ENCODE results near the gene MAN2B1.
A peak's percentile ranks its signal among the peaks of the same experiment; 100 is the strongest.

The MAN2B1 gene

DNA sequence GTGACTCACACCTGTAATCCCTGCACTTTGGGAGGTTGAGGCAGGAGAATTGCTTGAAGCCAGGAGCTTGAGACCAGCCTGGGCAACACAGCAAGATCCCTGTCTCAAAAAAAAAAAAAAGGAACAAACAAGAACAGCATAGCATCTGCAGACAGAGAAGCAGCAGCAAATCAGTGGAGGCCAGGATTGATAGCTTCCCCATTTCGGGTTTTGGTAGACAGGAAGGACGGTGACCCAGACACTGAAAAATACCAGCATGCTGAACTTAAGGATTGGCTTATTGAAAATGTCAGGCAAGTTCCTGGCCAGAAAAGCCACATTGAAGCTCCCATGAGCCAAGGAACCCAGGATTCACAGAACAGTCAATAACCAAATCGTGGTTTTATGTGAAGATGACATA lies 58.9 kb downstream of the MAN2B1 start:
- TF ChIP-seq, protein P1, sequence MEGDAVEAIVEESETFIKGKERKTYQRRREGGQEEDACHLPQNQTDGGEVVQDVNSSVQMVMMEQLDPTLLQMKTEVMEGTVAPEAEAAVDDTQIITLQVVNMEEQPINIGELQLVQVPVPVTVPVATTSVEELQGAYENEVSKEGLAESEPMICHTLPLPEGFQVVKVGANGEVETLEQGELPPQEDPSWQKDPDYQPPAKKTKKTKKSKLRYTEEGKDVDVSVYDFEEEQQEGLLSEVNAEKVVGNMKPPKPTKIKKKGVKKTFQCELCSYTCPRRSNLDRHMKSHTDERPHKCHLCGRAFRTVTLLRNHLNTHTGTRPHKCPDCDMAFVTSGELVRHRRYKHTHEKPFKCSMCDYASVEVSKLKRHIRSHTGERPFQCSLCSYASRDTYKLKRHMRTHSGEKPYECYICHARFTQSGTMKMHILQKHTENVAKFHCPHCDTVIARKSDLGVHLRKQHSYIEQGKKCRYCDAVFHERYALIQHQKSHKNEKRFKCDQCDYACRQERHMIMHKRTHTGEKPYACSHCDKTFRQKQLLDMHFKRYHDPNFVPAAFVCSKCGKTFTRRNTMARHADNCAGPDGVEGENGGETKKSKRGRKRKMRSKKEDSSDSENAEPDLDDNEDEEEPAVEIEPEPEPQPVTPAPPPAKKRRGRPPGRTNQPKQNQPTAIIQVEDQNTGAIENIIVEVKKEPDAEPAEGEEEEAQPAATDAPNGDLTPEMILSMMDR (IDR thresholded peaks at IDR 0.05; ENCODE audit: borderline replicate concordance, control extremely low read depth, extremely low read depth, insufficient read depth, missing control alignments) = no peak
- in situ Hi-C loops (cut with MboI; ENCODE audit: low sequenced_read_pairs, unreplicated experiment) = no loop called here
- no peak for DNase-seq (ENCODE audit: low spot score)

DNA sequence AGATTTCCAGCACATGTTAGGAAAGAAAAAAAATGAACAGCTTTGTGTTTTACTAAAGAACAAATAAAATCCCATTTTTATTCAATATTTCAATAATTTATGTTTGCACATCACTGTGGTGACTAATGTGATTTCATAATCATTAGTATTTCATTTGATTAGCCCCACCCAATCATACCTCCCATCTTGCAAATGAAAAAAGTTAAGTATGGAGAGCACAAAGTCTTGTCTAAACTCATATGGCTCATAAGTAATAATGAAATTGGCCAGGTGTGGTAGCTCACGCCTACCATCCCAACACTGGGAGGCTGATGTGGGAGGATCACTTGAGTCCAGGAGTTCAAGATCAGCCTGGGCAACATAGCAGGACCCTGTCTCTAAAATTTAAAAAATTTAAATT lies 59.7 kb downstream of the MAN2B1 start:
- no peak for DNase-seq (ENCODE audit: low spot score)
- in situ Hi-C loops (cut with MboI; ENCODE audit: low sequenced_read_pairs, unreplicated experiment) = no loop called here
- TF ChIP-seq, protein P1 (IDR thresholded peaks at IDR 0.05; ENCODE audit: borderline replicate concordance, control extremely low read depth, extremely low read depth, insufficient read depth, missing control alignments) = no peak

DNA sequence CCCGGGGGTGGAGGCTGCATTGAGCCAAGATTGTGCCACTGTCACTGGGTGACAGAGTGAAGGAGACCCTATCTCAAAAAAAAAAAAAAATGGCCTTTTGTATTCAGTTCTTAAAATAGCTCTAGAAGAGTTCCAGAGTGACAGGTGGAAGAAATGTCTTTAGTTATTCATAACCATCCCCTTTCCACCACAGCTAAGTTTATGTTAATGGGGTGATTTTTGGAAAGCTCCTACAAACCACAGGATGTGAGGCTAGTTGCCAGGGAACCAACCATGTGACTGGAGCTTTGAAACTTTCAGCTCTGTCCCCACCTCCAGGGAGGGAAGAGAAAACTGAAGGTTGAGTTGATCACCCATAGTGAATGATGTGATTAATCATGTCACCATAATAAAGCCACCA lies 62.8 kb downstream of the MAN2B1 start:
- in situ Hi-C loops (cut with MboI; ENCODE audit: low sequenced_read_pairs, unreplicated experiment) = no loop called here
- TF ChIP-seq, protein P1 (IDR thresholded peaks at IDR 0.05; ENCODE audit: borderline replicate concordance, control extremely low read depth, extremely low read depth, insufficient read depth, missing control alignments) = no peak
- peak; percentile 77 for DNase-seq (ENCODE audit: low spot score)

DNA sequence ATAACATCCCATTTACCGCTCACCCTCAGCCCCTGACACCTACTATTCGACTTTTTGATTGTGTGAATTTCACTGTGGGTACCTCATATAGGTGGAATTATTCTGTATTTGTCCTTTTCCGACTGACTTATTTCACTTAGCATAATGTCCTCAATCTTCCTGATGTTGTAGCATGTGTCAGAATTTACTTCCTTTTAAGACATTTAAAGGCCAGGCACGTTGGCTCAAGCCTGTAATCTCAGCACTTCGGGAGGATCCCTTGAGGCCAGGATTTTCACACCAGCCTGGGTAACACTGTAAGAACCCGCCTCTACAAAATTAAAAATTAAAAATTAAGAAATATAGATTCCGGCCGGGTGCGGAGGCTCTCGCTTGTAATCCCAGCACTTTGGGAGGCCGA lies 68.9 kb downstream of the MAN2B1 start:
- in situ Hi-C loops (cut with MboI; ENCODE audit: low sequenced_read_pairs, unreplicated experiment) = no loop called here
- DNase-seq (ENCODE audit: low spot score) = no peak
- TF ChIP-seq, protein P1 (IDR thresholded peaks at IDR 0.05; ENCODE audit: borderline replicate concordance, control extremely low read depth, extremely low read depth, insufficient read depth, missing control alignments) = no peak

DNA sequence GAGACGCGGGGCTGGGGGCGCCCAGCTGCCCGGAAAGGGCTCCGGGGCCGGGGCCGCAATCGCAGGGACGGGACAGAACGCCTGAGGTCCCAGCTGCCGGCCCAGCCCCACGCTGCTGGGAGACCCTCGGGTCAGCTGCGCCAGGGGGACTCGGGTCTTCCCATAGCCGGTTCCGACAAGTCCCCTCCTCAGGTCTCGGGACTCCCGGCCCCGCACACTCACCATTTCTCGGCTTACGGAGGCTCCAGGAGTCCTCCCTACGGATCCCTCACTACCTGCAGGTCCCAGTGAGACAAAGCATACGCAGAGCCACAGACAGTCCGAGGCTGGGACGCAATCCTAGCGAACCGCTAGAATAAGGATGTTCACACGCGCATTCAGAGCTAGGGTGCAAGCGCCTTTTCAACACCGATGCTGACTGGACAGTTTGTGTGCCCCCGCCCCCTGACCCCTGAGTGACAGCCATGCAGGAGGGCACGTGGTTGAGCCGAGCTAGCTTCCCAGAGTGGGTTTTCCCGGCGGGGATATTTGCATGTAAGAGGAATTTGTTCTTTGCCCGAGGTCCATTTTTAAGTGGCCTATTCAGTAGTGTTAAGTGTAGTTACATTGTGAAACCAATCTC lies 69.5 kb downstream of the MAN2B1 start:
- TF ChIP-seq, protein P1 (IDR thresholded peaks at IDR 0.05; ENCODE audit: borderline replicate concordance, control extremely low read depth, extremely low read depth, insufficient read depth, missing control alignments) = no peak
- in situ Hi-C loops (cut with MboI; ENCODE audit: low sequenced_read_pairs, unreplicated experiment) = no loop called here
- no peak for DNase-seq (ENCODE audit: low spot score)

Measured in GM13976 (cell line).